Measurements from ENCODE around the gene ZDHHC1. TPM values are rescaled to one million over a fixed set of nuclear protein-coding genes. Genes with fewer than 3 reads are reported as not detected.

Gene ZDHHC1
- total RNA-seq, 1 donor = 9.0 TPM

DNA sequence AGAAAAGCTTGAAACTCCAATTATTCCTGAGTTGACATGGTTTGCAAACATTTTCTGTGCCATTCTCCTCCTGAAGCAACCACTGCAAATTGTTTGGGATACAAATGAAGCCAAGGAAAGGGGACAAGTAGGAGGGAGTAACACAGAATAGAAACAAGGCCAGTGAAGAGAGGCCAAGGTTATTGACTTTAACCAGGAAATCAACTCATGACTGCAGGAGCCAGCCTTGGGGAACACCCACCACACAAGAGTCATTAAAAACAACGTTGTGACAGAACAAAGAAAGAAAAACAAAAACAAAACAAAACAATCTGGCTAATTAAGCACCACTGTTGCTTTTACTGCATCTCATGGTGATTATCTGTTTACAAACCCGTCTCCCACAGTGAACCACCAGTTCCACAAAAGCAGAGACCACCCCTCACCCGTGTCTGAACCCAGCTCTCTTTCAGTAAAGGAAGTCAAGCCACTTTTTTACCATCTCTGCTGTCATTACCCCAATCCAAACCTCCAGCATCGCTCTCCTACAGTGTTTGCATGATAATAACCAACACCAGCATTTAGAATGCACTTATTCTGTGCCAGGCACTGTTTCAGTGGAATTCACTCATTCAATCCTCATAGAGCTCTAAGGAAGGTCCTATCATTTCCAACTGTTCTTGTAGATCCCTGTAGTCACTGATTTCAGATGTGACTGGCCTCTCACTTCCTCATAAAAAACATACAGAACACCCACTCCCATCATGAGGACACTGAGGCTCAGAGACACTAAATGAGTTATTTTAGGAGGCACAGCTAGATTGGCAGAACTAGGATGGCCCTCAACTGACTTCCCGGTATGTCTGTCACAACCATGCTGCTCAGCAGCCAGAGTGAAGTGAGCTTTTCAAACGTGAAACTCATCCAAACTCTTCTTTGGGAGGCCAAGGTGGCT lies 2.0 kb downstream of the ZDHHC1 start:
- Histone ChIP-seq H3K4me3 (ENCODE audit: insufficient read depth, low read length) (no peak overlapping the region), H3K79me2 (ENCODE audit: insufficient read depth, low read length) (peaks cover 17% of the 10 kb centered on the region), H3K4me2 (ENCODE audit: insufficient read depth, low read length) (no peak overlapping the region), H2AFZ (ENCODE audit: low read length) (no peak overlapping the region), H3K36me3 (ENCODE audit: insufficient read depth, low read length) (no peaks in the 10 kb centered on the region), H3K4me1 (ENCODE audit: insufficient read depth, low read length) (peaks cover 7% of the 10 kb centered on the region), H4K20me1 (ENCODE audit: insufficient read depth, low read length) (no peaks in the 10 kb centered on the region), H3K9me3 (ENCODE audit: low read depth, low read length) (no peaks in the 10 kb centered on the region), H3K27me3 (ENCODE audit: insufficient read depth, low read length) (no peaks in the 10 kb centered on the region), H3K27ac (ENCODE audit: low read depth, low read length) (no peak overlapping the region)
- no peak for TF ChIP-seq CTCF (IDR thresholded peaks at IDR 0.05; ENCODE audit: extremely low read depth, low read depth, low read length)
- no peak for DNase-seq (ENCODE audit: insufficient read length, low spot score, missing footprints)

DNA sequence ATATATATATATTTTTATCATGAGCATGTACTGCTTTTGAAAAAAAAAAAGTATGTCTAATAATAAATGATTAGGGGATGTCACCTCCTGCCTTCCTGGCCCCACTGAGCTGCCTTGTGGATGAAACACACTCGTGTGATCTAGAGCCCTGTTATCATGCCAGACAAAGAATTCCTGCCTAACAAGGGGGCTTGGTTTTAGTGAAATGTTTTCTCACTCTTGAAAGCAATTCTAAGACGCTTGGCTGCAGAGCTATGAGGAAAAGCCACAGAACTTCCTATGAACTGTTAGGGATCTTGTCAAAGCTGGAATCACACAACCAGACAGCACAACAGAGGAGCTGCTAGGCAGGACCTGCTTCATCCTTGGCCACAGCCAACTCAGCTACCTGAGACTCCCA lies 4.0 kb downstream of the ZDHHC1 start:
- H3K4me1 ChIP-seq (ENCODE audit: insufficient read depth, low read length) = peaks cover 12% of the 10 kb centered on the region
- no peaks in the 10 kb centered on the region for H4K20me1 ChIP-seq (ENCODE audit: insufficient read depth, low read length)
- peaks cover 19% of the 10 kb centered on the region for H3K79me2 ChIP-seq (ENCODE audit: insufficient read depth, low read length)
- no peaks in the 10 kb centered on the region for H3K27me3 ChIP-seq (ENCODE audit: insufficient read depth, low read length)
- no peak overlapping the region for H3K4me2 ChIP-seq (ENCODE audit: insufficient read depth, low read length)
- TF ChIP-seq CTCF (IDR thresholded peaks at IDR 0.05; ENCODE audit: extremely low read depth, low read depth, low read length) = no peak
- no peaks in the 10 kb centered on the region for H3K36me3 ChIP-seq (ENCODE audit: insufficient read depth, low read length)
- no peak overlapping the region for H2AFZ ChIP-seq (ENCODE audit: low read length)
- DNase-seq (ENCODE audit: insufficient read length, low spot score, missing footprints) = peak; percentile 71
- H3K4me3 ChIP-seq (ENCODE audit: insufficient read depth, low read length) = no peak overlapping the region
- no peaks in the 10 kb centered on the region for H3K9me3 ChIP-seq (ENCODE audit: low read depth, low read length)
- H3K27ac ChIP-seq (ENCODE audit: low read depth, low read length) = no peak overlapping the region

GRCh38 chr16:67411339-67411738 lies 4.9 kb downstream of the ZDHHC1 start:
- H4K20me1 ChIP-seq (ENCODE audit: insufficient read depth, low read length) = no peaks in the 10 kb centered on the region
- no peaks in the 10 kb centered on the region for H3K36me3 ChIP-seq (ENCODE audit: insufficient read depth, low read length)
- no peak overlapping the region for H3K4me2 ChIP-seq (ENCODE audit: insufficient read depth, low read length)
- H3K27me3 ChIP-seq (ENCODE audit: insufficient read depth, low read length) = no peaks in the 10 kb centered on the region
- no peak overlapping the region for H2AFZ ChIP-seq (ENCODE audit: low read length)
- H3K79me2 ChIP-seq (ENCODE audit: insufficient read depth, low read length) = peaks cover 19% of the 10 kb centered on the region
- no peak overlapping the region for H3K4me3 ChIP-seq (ENCODE audit: insufficient read depth, low read length)
- peak; percentile 80 for DNase-seq (ENCODE audit: insufficient read length, low spot score, missing footprints)
- H3K9me3 ChIP-seq (ENCODE audit: low read depth, low read length) = no peaks in the 10 kb centered on the region
- no peak overlapping the region for H3K27ac ChIP-seq (ENCODE audit: low read depth, low read length)
- TF ChIP-seq CTCF (IDR thresholded peaks at IDR 0.05; ENCODE audit: extremely low read depth, low read depth, low read length) = no peak
- peaks cover 18% of the 10 kb centered on the region for H3K4me1 ChIP-seq (ENCODE audit: insufficient read depth, low read length)

GRCh38 chr16:67409631-67410030 lies 6.6 kb downstream of the ZDHHC1 start:
- DNase-seq (ENCODE audit: insufficient read length, low spot score, missing footprints) = peak; percentile 52
- Histone ChIP-seq H3K9me3 (ENCODE audit: low read depth, low read length) (no peaks in the 10 kb centered on the region), H3K27me3 (ENCODE audit: insufficient read depth, low read length) (no peaks in the 10 kb centered on the region), H3K27ac (ENCODE audit: low read depth, low read length) (no peak overlapping the region), H3K4me2 (ENCODE audit: insufficient read depth, low read length) (no peak overlapping the region), H3K79me2 (ENCODE audit: insufficient read depth, low read length) (peaks cover 16% of the 10 kb centered on the region), H3K4me3 (ENCODE audit: insufficient read depth, low read length) (no peak overlapping the region), H4K20me1 (ENCODE audit: insufficient read depth, low read length) (no peaks in the 10 kb centered on the region), H2AFZ (ENCODE audit: low read length) (no peak overlapping the region), H3K36me3 (ENCODE audit: insufficient read depth, low read length) (no peaks in the 10 kb centered on the region), H3K4me1 (ENCODE audit: insufficient read depth, low read length) (peaks cover 28% of the 10 kb centered on the region)
- no peak for TF ChIP-seq CTCF (IDR thresholded peaks at IDR 0.05; ENCODE audit: extremely low read depth, low read depth, low read length)

All from osteoblast (primary cell).